Renal cortical epithelial cell (primary cell): ENCODE data around the gene GEMIN4. TPM values are rescaled to one million over a fixed set of nuclear protein-coding genes. Genes with fewer than 3 reads are reported as not detected.
"Not testable (repeated sequence)": the region's sequence is repeated elsewhere in the genome, so short reads cannot be mapped to it uniquely, and the experiment has no call there.

Experiments
- DNase-seq: peaks from one replicate; pipeline ENCODE4 v3.0.0-alpha.2; 2011; ENCODE audit warnings: low read depth
- total RNA-seq: library from RNA; depleted of rRNA; stranded (reverse); fragments of >200 nt; gene quantifications from 2 replicates; pipeline ENCODE4 v1.2.3, GENCODE V29; 2014

GEMIN4 gene
- total RNA-seq, 1 donor from 2014 or later, result 15.2 TPM

DNA sequence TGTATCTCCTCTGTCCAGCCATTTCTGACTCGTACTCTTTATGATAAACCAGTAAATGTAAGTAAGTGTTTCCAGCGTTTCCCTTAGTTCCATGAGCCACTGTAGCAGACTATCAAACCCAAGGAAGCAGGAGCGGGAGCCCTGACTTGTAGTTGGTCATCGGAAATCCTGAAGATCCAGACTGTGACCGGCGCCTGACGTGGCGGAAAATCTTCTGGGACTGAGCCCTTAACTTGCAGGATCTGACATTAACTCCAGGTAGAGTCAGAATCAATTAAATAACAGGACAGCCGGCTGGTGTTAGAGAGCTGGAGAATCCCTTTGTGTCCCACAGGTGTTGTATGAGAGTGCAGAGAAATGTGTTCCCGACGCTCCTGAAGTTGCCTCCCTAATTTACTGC, 26.0 kb upstream of the GEMIN4 start:
- no peak for DNase-seq

DNA sequence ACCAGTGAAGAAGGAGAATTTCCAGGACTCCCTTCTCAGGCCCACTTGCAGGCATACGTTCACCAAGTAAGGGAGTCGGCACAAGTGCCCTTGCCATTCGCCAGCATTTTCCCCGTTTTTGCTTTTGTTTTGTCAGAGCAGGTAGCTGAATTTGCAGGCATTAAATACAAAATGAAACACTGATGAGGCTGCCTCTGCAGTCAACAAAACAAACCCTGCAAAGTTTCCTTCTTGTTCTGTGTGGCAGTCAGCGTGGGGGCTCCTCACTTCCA, 22.2 kb upstream of the GEMIN4 start:
- no peak for DNase-seq

DNA sequence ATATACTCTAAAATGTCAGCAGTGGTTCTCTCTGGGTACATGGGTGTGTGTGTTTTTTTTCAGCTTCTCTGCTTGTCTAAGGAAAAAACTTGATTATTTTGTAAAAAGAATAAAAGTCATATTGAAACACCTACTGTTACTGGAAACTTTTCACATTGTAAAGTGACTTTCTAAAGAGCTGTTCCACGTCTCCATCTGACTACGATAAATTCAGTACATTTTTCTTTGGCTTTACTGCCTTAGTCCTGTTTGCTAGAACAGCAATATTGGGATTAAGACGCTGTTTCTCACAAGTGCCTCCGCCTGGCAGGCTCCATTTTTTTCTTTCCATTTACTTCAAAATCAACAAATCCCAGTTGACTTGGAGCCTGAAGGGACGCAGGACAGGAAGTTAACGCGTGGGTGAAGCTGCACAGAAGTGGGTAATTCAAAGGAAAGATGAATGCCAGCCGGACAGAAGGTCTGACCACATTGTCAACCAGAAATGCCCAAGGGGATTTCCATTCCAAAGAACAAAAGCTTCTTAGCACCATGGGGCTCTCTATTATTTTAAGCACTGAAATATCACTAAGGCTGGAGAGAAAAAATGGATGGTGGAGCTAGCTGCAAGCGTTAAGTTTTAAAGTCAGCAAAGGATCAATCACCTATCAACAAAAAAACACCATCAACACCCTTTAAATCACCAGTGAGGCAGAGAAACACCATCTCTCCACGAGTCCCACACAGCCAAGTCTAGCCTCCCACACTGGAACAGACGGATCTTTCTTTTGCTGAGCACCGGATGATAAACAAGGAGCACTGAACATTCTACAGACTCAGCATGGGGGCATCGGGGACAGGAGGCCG, 21.6 kb upstream of the GEMIN4 start:
- DNase-seq, result no peak

GRCh38 chr17:773016-773415, 21.0 kb upstream of the GEMIN4 start:
- no peak for DNase-seq

- DNase-seq, result no peak
Observed at GRCh38 chr17:767076-767475, 15.0 kb upstream of the GEMIN4 start.

DNA sequence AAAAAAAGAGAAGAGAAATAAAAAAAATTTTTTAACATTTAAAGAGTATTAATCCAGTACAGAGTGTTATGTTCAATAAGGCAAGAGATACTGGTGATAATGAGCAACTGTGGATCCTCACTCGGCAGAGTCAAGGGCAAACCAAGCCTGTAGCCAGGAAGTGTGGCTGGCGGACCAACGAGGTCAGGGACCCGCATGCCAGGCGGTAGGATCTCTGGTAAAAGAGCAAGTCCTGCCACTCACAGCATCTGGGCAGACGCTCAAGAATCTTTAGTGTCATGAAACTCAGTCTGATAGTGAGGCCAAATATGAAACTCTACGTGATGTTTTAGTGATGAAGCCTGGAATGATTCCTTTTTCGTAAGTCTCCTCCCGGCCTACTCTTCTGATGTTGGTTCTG, 8.3 kb upstream of the GEMIN4 start:
- no peak for DNase-seq

DNA sequence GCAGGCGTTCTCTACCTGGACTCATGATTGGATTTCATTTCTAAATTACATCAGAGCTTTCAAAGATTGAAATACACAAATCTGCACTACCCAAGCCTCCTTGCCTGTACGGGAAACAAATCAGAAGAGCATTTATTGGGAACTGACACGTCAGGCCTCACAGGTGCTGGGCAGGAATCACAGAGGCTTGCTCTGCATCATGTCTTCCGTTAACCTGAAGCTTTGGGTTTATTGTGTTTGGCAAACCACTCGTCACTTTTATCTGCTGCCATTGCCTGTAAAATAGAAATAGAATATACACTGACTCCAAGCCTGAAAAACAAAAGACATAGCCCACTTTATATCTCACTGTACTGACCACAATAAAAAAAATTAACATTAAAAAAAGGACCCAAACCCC, 7.9 kb upstream of the GEMIN4 start:
- no peak for DNase-seq

DNA sequence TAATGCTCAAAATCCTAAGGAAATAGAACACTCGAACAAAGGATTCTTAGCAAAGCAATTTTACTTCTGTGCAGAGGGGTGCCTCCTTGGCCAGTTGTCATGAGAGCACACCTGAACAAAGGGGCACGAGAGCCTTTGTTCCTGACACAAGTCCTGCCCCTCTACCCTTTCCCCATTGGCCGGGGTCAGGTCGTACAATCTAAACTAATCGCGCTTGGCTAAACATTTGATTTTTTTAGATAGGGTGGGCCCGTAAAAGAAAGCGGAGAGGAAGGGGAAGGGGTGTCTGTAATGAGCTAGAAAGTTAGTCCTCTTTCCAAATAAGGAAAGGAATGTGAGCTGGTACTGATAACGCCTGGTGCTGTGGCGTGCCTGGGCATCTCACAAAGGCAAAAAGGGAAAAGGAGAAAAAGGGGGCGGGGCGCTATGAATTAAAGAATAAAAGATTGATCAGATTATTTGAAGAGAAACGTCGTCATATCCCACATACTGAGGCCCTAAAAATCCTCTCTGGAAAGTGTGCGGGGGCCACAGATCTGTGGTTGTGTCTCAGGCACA, 4.0 kb upstream of the GEMIN4 start:
- not testable (repeated sequence) for DNase-seq

GRCh38 chr17:755319-755961, 3.4 kb upstream of the GEMIN4 start:
- not testable (repeated sequence) for DNase-seq

GRCh38 chr17:753418-753817, 1.4 kb upstream of the GEMIN4 start:
- no peak for DNase-seq

- DNase-seq, result peak; percentile 27
Observed at GRCh38 chr17:752620-753219, 656 bp upstream of the GEMIN4 start.

GRCh38 chr17:751269-752001, 629 bp downstream of the GEMIN4 start:
- no peak for DNase-seq

DNA sequence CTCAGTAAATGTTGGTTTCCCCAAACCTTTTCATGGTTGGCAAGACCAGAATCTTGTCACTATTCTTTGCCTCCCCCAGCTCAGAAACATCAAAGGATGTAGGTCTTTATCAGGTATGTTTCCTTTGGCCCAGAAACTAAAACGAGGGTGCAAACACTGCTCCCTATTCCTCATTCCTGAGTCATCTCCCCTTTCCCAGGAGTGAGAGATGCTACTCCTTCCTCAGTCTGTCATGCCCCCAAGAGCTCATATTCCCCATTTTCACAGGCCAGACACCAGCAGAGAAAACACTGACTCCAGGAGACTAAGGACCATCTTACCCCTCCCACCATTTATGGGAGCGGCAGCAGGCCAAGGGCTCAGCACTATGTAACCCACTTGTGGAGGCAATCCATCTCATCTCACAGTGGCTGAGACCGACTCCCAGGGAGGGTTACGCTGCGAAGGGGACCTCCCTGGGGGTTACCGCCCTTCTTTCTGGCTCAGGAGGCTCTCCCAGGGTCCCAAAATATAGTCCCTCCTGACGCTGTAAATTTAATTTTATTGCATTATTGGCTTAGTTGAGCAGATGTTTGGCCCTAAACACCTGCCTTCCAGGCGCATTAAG, 1.5 kb downstream of the GEMIN4 start:
- no peak for DNase-seq

DNA sequence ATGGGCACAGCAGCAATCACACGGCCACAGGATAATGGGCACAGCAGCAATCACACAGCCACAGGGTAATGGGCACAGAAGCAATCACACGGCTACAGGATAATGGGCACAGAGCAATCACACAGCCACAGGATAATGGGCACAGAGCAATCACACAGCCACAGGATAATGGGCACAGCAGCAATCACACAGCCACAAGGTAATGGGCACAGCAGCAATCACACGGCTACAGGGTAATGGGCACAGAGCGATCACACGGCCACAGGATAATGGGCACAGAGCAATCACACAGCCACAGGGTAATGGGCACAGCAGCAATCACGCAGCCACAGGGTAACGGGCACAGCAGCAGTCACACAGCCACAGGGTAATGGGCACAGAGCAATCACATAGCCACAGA, 2.7 kb downstream of the GEMIN4 start:
- not testable (repeated sequence) for DNase-seq

- not testable (repeated sequence) for DNase-seq
Observed at GRCh38 chr17:748604-749003, 3.5 kb downstream of the GEMIN4 start.

- DNase-seq, result no peak
Observed at GRCh38 chr17:746783-747629, 5.1 kb downstream of the GEMIN4 start.

- no peak for DNase-seq
Observed at GRCh38 chr17:746181-746580, 5.9 kb downstream of the GEMIN4 start.

GRCh38 chr17:745406-745805, 6.7 kb downstream of the GEMIN4 start:
- DNase-seq, result no peak

DNA sequence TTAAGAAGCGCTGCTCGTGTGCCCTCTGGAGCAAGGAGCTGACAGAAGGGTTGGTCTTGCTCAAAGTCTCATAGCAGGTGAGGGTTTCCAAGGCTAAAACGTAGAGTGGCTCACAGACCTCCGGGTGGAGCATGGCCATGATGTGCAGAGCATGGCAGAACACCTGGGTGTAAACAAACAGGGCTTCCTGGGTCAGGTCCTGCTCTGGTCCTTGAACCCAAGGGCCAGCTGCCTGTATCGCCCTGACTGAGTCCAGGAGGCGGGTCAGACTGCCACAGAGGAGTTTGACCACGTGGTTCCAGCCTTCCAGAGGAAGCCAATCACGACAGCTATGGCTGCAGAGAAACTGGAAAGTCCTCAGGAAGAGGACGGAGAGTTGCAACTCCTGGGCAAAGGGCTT, 7.1 kb downstream of the GEMIN4 start:
- DNase-seq, result no peak

DNA sequence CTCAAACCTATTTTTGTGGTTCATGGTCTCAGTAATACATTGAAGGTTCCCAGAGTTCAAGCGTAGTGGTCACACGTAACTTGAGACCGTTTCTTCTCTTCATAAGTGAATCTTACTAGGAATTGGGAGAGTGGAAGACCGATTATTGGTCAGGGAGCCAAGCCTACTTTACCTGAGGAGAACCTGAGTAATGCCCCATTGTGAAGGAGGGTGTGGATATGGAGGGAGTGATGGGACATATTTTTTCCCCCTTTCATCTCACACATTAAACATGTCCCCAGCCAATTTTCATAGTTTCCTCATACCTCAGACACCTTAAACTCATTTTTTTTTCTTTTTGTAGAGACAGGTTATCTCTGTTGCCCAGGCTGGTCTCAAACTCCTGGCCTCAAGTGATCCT, 8.9 kb downstream of the GEMIN4 start:
- no peak for DNase-seq
